ENCODE data around the gene ITGA2. TPM values are rescaled to one million over a fixed set of nuclear protein-coding genes. Genes with fewer than 3 reads are reported as not detected.
"Not testable (repeated sequence)": the region's sequence is repeated elsewhere in the genome, so short reads cannot be mapped to it uniquely, and the experiment has no call there.

The ITGA2 gene
- total RNA-seq, 1 experiment from 2014 or later, result 1.2 TPM

DNA sequence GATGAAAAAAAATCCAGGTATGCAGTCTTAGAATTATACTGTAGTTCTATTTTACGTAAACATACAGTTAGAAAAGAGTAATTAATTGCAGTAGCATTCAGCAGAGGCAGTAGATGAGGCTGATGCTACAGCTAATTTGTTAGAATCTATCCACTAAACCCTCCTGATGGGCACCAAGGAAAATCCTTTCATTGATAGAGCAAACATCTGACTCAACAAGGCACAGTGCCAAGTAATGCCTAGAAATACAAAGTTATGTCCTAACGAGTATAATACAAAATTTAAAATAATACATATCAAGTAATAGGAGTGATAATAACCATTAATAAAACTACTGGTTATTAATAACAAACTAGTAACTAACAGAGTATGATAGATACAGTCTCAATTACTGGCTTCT lies 111.5 kb downstream of the ITGA2 start:
- no peaks in the 10 kb centered on the region; the same call in none of the 2 replicates for H3K36me3 ChIP-seq (replicated peaks; ENCODE audit: control insufficient read depth, insufficient read depth, low read length)
- no peak for DNase-seq
- no peak overlapping the region for H3K4me3 ChIP-seq (ENCODE audit: insufficient read depth, low read depth, low read length)
- H3K27me3 ChIP-seq (ENCODE audit: control insufficient read depth, insufficient read depth, low read length), result no peaks in the 10 kb centered on the region

DNA sequence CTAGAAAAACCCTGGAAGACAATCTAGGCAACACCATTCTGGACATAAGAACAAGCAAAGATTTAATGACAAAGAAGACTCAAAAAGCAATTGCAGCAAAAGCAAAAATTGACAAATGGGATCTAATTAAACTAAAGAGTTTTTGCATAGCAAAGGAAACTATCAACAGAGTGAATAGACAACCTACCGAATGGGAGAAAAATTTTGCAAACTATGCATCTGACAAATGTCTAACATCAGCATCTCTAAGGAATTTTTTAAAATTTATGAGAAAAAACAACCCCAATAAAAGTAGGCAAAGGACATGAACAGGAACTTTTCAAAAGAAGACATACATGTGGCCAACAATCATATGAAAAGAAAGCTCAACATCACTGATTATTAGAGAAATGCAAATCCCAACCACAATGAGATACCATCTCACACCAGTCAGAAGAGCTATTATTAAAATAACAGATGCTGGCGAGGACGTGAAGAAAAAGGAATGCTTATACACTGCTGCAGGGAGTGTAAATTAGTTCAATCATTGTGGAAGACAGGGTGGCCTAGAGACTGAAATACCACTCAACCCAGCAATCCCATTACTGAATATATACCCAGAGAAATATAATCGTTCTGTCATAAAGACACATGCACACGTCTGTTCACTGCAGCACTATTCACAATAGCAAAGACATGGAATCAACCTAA lies 116.6 kb downstream of the ITGA2 start:
- no peak for DNase-seq
- no peak overlapping the region for H3K4me3 ChIP-seq (ENCODE audit: insufficient read depth, low read depth, low read length)
- no peaks in the 10 kb centered on the region for H3K27me3 ChIP-seq (ENCODE audit: control insufficient read depth, insufficient read depth, low read length)
- H3K36me3 ChIP-seq (replicated peaks; ENCODE audit: control insufficient read depth, insufficient read depth, low read length), result no peaks in the 10 kb centered on the region; the same call in 1 of the 2 replicates

GRCh38 chr5:53109056-53109442 lies 119.9 kb downstream of the ITGA2 start:
- Histone ChIP-seq H3K4me3 (ENCODE audit: insufficient read depth, low read depth, low read length) (peak overlapping the region; percentile 77), H3K36me3 (replicated peaks; ENCODE audit: control insufficient read depth, insufficient read depth, low read length) (no peaks in the 10 kb centered on the region), H3K27me3 (ENCODE audit: control insufficient read depth, insufficient read depth, low read length) (no peaks in the 10 kb centered on the region)
- DNase-seq, result no peak

DNA sequence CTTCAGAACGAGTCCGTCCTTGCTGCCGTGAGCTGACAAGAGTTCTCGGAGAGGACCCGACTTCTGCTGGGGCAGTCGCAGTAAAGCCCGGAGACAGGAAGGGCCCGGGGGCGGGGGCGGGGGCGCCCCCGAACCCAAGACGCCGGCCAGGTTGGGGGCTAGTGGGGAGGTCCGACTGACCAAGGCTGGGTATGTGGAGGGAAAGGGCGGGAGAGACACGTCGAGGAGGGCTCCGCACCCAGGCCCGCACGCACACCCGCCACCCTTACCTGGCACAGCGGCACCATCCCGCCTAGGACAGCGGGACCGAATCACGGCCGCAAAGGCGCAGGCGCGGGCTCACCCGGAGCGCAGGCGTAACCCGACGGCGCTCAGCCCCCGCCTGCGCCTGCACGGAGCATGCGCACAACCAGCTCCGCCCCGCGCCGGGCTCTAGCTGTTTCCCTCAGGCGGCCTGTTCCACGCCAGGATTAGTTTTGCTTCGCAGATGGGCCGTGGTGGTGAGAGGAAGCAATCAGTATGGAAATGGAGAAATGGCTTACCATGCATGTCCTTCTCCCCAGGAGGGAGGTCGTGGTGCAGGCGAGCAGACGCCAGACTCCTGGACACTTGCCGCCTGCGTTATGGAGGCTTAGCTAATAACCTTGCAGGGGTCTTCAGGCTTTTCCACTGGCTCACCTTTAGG lies 120.4 kb downstream of the ITGA2 start, which contains the start of gene MOCS2:
MOCS2 (minus strand) TSS at position 315 of the 685 bp plus-strand sequence. CDS start 2,583 bp downstream, outside the sequence.
- peak; percentile 95 for DNase-seq
- Histone ChIP-seq H3K36me3 (replicated peaks; ENCODE audit: control insufficient read depth, insufficient read depth, low read length) (no peaks in the 10 kb centered on the region), H3K27me3 (ENCODE audit: control insufficient read depth, insufficient read depth, low read length) (no peaks in the 10 kb centered on the region), H3K4me3 (ENCODE audit: insufficient read depth, low read depth, low read length) (peak within 1 kb of the TSS; percentile 77)

DNA sequence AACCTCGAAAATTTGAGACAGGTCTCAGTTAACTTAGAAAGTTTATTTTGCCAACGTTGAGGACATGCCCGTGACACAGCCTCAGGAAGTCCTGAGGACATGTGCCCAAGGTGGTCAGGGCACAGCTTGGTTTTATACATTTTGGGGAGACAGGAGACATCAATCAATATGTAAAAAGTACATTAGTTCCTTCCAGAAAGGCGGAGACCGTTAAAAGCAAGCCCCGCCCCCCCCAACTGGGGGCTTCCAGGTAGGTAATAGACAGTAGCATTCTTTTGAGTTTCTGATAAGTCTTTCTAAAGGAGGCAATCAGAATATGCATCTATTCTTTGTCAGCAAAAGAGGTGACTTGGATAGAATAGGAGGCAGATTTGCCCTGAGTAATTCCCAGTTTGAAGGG lies 121.0 kb downstream of the ITGA2 start:
- Histone ChIP-seq H3K27me3 (ENCODE audit: control insufficient read depth, insufficient read depth, low read length) (no peaks in the 10 kb centered on the region), H3K36me3 (replicated peaks; ENCODE audit: control insufficient read depth, insufficient read depth, low read length) (no peaks in the 10 kb centered on the region), H3K4me3 (ENCODE audit: insufficient read depth, low read depth, low read length) (peak overlapping the region; percentile 77)
- DNase-seq, result no peak

GRCh38 chr5:53111139-53111538 lies 122.0 kb downstream of the ITGA2 start:
- no peak overlapping the region for H3K4me3 ChIP-seq (ENCODE audit: insufficient read depth, low read depth, low read length)
- no peaks in the 10 kb centered on the region for H3K27me3 ChIP-seq (ENCODE audit: control insufficient read depth, insufficient read depth, low read length)

DNA sequence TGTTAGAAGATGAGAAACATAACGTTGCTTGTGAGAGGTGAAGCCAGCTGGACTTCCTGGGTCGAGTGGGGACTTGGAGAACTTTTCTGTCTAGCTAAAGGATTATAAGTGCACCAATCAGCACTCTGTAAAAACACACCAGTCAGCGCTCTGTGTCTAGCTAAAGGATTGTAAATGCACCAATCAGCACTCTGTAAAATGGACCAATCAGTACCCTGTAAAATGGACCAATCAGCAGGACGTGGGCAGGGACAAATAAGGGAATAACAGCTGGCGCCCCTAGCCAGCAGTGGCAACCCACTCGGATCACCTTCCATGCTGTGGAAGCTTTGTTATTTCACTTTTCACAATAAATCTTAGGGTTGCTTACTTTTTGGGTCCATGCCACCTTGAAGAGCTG lies 123.2 kb downstream of the ITGA2 start:
- not testable (repeated sequence) for H3K4me3 ChIP-seq (ENCODE audit: insufficient read depth, low read depth, low read length); H3K27me3 ChIP-seq (ENCODE audit: control insufficient read depth, insufficient read depth, low read length); DNase-seq; H3K36me3 ChIP-seq (replicated peaks; ENCODE audit: control insufficient read depth, insufficient read depth, low read length)

More at GRCh38 chr5:53111139-53111538, 122.0 kb downstream of the ITGA2 start:
- H3K36me3 ChIP-seq (replicated peaks; ENCODE audit: control insufficient read depth, insufficient read depth, low read length), result no peaks in the 10 kb centered on the region
- DNase-seq, result no peak

GRCh38 chr5:53112909-53113308 lies 123.8 kb downstream of the ITGA2 start:
- Histone ChIP-seq H3K4me3 (ENCODE audit: insufficient read depth, low read depth, low read length) (no peak overlapping the region), H3K36me3 (replicated peaks; ENCODE audit: control insufficient read depth, insufficient read depth, low read length) (no peaks in the 10 kb centered on the region), H3K27me3 (ENCODE audit: control insufficient read depth, insufficient read depth, low read length) (no peaks in the 10 kb centered on the region)
- no peak for DNase-seq

GRCh38 chr5:53113947-53114346 lies 124.8 kb downstream of the ITGA2 start:
- H3K36me3 ChIP-seq (replicated peaks; ENCODE audit: control insufficient read depth, insufficient read depth, low read length), result no peaks in the 10 kb centered on the region
- no peaks in the 10 kb centered on the region for H3K27me3 ChIP-seq (ENCODE audit: control insufficient read depth, insufficient read depth, low read length)
- DNase-seq, result no peak
- no peak overlapping the region for H3K4me3 ChIP-seq (ENCODE audit: insufficient read depth, low read depth, low read length)

GRCh38 chr5:53114988-53115387 lies 125.8 kb downstream of the ITGA2 start:
- Histone ChIP-seq H3K4me3 (ENCODE audit: insufficient read depth, low read depth, low read length) (no peak overlapping the region), H3K36me3 (replicated peaks; ENCODE audit: control insufficient read depth, insufficient read depth, low read length) (no peaks in the 10 kb centered on the region), H3K27me3 (ENCODE audit: control insufficient read depth, insufficient read depth, low read length) (no peaks in the 10 kb centered on the region)
- no peak for DNase-seq

- H3K27me3 ChIP-seq (ENCODE audit: control insufficient read depth, insufficient read depth, low read length), result no peaks in the 10 kb centered on the region
- no peak overlapping the region for H3K4me3 ChIP-seq (ENCODE audit: insufficient read depth, low read depth, low read length)
- no peak for DNase-seq
- no peaks in the 10 kb centered on the region for H3K36me3 ChIP-seq (replicated peaks; ENCODE audit: control insufficient read depth, insufficient read depth, low read length)
These were observed 127.4 kb downstream of the ITGA2 start for GRCh38 chr5:53116597-53116996.

- Histone ChIP-seq H3K4me3 (ENCODE audit: insufficient read depth, low read depth, low read length) (no peak overlapping the region), H3K36me3 (replicated peaks; ENCODE audit: control insufficient read depth, insufficient read depth, low read length) (no peaks in the 10 kb centered on the region), H3K27me3 (ENCODE audit: control insufficient read depth, insufficient read depth, low read length) (no peaks in the 10 kb centered on the region)
- no peak for DNase-seq
These were observed 129.7 kb downstream of the ITGA2 start for GRCh38 chr5:53118879-53119278.

GRCh38 chr5:53120165-53120564 lies 131.0 kb downstream of the ITGA2 start:
- H3K4me3 ChIP-seq (ENCODE audit: insufficient read depth, low read depth, low read length), result no peak overlapping the region
- H3K27me3 ChIP-seq (ENCODE audit: control insufficient read depth, insufficient read depth, low read length), result no peaks in the 10 kb centered on the region
- H3K36me3 ChIP-seq (replicated peaks; ENCODE audit: control insufficient read depth, insufficient read depth, low read length), result no peaks in the 10 kb centered on the region
- DNase-seq, result no peak

GRCh38 chr5:53123702-53124101 lies 134.6 kb downstream of the ITGA2 start:
- Histone ChIP-seq H3K36me3 (replicated peaks; ENCODE audit: control insufficient read depth, insufficient read depth, low read length) (no peaks in the 10 kb centered on the region), H3K4me3 (ENCODE audit: insufficient read depth, low read depth, low read length) (no peak overlapping the region), H3K27me3 (ENCODE audit: control insufficient read depth, insufficient read depth, low read length) (no peaks in the 10 kb centered on the region)
- no peak for DNase-seq

GRCh38 chr5:53126521-53126920 lies 137.4 kb downstream of the ITGA2 start:
- Histone ChIP-seq H3K27me3 (ENCODE audit: control insufficient read depth, insufficient read depth, low read length) (no peaks in the 10 kb centered on the region), H3K36me3 (replicated peaks; ENCODE audit: control insufficient read depth, insufficient read depth, low read length) (no peaks in the 10 kb centered on the region), H3K4me3 (ENCODE audit: insufficient read depth, low read depth, low read length) (no peak overlapping the region)
- DNase-seq, result no peak
